Upper lobe of left lung (tissue), 6 donors: ENCODE data around the gene NR3C2. TPM values are rescaled to one million over a fixed set of nuclear protein-coding genes. Genes with fewer than 3 reads are reported as not detected.

Source experiments
- ATAC-seq, 2 donors: fragments of 200-7000 bp; cut with Tn5 transposase; one replicate each; pipeline ENCODE4 v1.9.1; 2022; ENCODE audit warnings: mild to moderate bottlenecking in 2 of 2, moderate library complexity in 2 of 2; ENCODE audit not compliant: low FRiP score in 2 of 2
- DNase-seq, 2 donors: peaks; one replicate each; pipeline ENCODE4 v3.0.0-alpha.2; 2019 to 2020
- H3K27ac ChIP-seq, 4 donors: fragments of 200-600 bp; sonication (generic); one replicate each; pipeline ENCODE4 v1.5.1; 2016 to 2019
- H3K27me3 ChIP-seq, 4 donors: fragments of 200-600 bp; sonication (generic); one replicate each; pipeline ENCODE4 v1.5.1; 2017 to 2019
- H3K36me3 ChIP-seq, 4 donors: fragments of 200-600 bp; sonication (generic); one replicate each; pipeline ENCODE4 v1.5.1; 2016 to 2019
- H3K4me1 ChIP-seq, 4 donors: fragments of 200-600 bp; sonication (generic); one replicate each; pipeline ENCODE4 v1.5.1; 2018 to 2019
- H3K4me3 ChIP-seq, 4 donors: fragments of 200-600 bp; sonication (generic); one replicate each; pipeline ENCODE4 v1.5.1; 2017 to 2019; ENCODE audit warnings: mild to moderate bottlenecking in 2 of 4, moderate library complexity in 1 of 4
- H3K9me3 ChIP-seq, 4 donors: fragments of 200-600 bp; sonication (generic); one replicate each; pipeline ENCODE4 v1.5.1; 2018 to 2019
- EP300 ChIP-seq, 4 donors: sonication (generic); formaldehyde crosslinking; IDR thresholded peaks; one replicate each; pipeline ENCODE4 v1.5.1; 2017; ENCODE audit warnings: antibody characterized with exemption in 4 of 4, control low read depth in 2 of 4
- POLR2A ChIP-seq, 4 donors: fragments of 450-650 bp; IDR thresholded peaks; one replicate each; pipeline ENCODE4 v1.5.1; 2016 to 2017; ENCODE audit warnings: antibody characterized with exemption in 4 of 4, mild to moderate bottlenecking in 2 of 4
- POLR2AphosphoS5 ChIP-seq, 2 donors: sonication (generic); formaldehyde crosslinking; IDR thresholded peaks; one replicate each; pipeline ENCODE4 v1.5.1; 2017; ENCODE audit warnings: antibody characterized with exemption in 2 of 2
- WGBS, 2 donors: methylation state at CpG; one replicate each; pipeline ENCODE4 v1.1.5; 2017 to 2018; 5-methylcytosine and 5-hydroxymethylcytosine counted together
- total RNA-seq, 6 donors: library from RNA; depleted of rRNA in 4 of 6; stranded (reverse); fragments of >200 nt in 4 of 6; gene quantifications; one replicate each; pipeline versions ENCODE4 v1.1.0 to v1.2.1, GENCODE V29; 2016 to 2021
- TF ChIP-seq, protein P1 (sequence below), 6 experiments: fragments of 450-650 bp in 4 of 6; fragments of 200-600 bp in 2 of 6; sonication (generic) in 2 of 6; IDR thresholded peaks; one replicate each; pipeline ENCODE4 v1.5.1; 2016 to 2019; ENCODE audit warnings: antibody characterized with exemption in 6 of 6
- donor health status: DM: no; HTN: no; CAD: no; lungs with moderate emphysema.
- donor health status: DM: no; HTN: yes; CAD: no; lungs with severe emphysema.

Gene NR3C2
- total RNA-seq, 6 donors from 2014 or later: 10.3 to 39.8 (median 23.7) TPM

DNA sequence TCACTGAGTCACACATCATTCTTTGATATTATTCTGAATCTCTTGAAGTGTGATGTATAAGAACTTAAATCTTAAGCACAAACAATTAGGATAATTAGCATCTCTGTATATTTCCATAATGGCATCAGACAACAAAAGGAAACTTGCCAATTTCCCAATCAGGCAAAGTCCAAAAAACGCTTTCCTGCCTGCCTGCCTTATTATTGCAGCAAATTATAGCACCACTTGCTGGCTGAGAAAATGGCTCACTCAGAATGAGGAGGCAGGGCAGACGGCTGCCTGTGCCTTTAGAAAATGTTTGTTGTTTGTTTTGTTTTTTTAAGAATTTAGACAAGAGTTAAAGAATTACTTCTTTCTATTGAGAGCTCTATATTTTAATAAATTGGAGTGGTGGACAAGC is 27.7 kb upstream of the NR3C2 start:
- no peaks in the 10 kb centered on the region for H3K27me3 ChIP-seq
- DNase-seq (no peak), ATAC-seq (no peak)
- no peaks in the 10 kb centered on the region for H3K4me1 ChIP-seq
- no peaks in the 10 kb centered on the region for H3K36me3 ChIP-seq
- TF ChIP-seq EP300 (IDR thresholded peaks at IDR 0.05) (no peak), POLR2AphosphoS5 (IDR thresholded peaks at IDR 0.05) (no peak), POLR2A (IDR thresholded peaks at IDR 0.05) (no peak)
- TF ChIP-seq, protein P1, sequence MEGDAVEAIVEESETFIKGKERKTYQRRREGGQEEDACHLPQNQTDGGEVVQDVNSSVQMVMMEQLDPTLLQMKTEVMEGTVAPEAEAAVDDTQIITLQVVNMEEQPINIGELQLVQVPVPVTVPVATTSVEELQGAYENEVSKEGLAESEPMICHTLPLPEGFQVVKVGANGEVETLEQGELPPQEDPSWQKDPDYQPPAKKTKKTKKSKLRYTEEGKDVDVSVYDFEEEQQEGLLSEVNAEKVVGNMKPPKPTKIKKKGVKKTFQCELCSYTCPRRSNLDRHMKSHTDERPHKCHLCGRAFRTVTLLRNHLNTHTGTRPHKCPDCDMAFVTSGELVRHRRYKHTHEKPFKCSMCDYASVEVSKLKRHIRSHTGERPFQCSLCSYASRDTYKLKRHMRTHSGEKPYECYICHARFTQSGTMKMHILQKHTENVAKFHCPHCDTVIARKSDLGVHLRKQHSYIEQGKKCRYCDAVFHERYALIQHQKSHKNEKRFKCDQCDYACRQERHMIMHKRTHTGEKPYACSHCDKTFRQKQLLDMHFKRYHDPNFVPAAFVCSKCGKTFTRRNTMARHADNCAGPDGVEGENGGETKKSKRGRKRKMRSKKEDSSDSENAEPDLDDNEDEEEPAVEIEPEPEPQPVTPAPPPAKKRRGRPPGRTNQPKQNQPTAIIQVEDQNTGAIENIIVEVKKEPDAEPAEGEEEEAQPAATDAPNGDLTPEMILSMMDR (IDR thresholded peaks at IDR 0.05): no peak
- no peak overlapping the region for H3K4me3 ChIP-seq
- H3K27ac ChIP-seq: no peak overlapping the region
- no peaks in the 10 kb centered on the region for H3K9me3 ChIP-seq
- WGBS, 2 donors: 65 to 82% methylated on average over 2 of the region's 2 CpGs

DNA sequence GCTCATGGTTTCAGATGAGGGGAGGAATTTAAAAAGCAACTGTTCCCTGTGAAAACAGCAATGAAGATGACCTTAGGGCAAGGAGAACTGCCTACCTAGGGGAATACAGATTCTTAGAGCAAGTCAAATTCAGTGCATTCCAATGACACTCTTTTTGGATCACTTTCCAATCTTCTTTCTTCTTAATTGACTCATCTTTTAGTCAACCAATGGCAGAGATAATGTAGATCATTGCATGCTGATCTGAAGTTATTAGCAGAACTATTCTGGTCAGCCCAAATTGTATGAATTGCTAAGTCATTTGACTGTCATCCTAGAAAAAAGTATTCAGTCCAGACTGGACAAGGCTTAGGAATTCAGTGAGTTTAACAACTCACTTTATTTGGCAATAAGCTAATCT is 12.6 kb upstream of the NR3C2 start:
- Histone ChIP-seq H3K36me3 (no peaks in the 10 kb centered on the region), H3K9me3 (no peaks in the 10 kb centered on the region), H3K4me3 (no peak overlapping the region), H3K27ac (no peak overlapping the region), H3K4me1 (no peaks in the 10 kb centered on the region), H3K27me3 (no peaks in the 10 kb centered on the region)
- no peak for ATAC-seq
- no peak for TF ChIP-seq POLR2AphosphoS5 (IDR thresholded peaks at IDR 0.05)
- no peak for TF ChIP-seq POLR2A (IDR thresholded peaks at IDR 0.05)
- TF ChIP-seq, protein P1 (IDR thresholded peaks at IDR 0.05): no peak
- TF ChIP-seq EP300 (IDR thresholded peaks at IDR 0.05): no peak
- no peak for DNase-seq

DNA sequence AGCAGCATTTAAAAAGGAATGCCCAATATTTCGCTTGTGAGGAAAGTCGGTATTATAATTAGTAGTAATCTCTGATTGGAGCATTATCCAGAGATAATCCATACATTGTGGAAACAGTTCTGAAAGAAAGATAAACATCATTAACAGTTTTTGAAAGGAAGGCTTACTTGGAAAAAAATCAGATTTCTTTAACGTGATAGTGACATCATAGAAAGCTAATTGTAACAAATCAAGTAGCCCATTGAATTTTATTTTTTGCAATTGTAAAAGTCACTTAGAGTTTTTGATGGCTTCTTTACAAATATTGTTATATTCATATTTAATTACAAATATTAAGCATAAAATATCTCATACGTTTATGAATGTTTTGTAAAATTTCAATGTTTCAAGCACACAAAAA is 11.6 kb upstream of the NR3C2 start:
- 80 to 83% methylated on average over 4 of the region's 4 CpGs for WGBS, 2 donors
- Histone ChIP-seq H3K9me3 (no peaks in the 10 kb centered on the region), H3K36me3 (no peaks in the 10 kb centered on the region), H3K27ac (no peak overlapping the region), H3K4me1 (no peaks in the 10 kb centered on the region), H3K4me3 (no peak overlapping the region), H3K27me3 (no peaks in the 10 kb centered on the region)
- TF ChIP-seq EP300 (IDR thresholded peaks at IDR 0.05) (no peak), POLR2AphosphoS5 (IDR thresholded peaks at IDR 0.05) (no peak), POLR2A (IDR thresholded peaks at IDR 0.05) (no peak)
- TF ChIP-seq, protein P1 (IDR thresholded peaks at IDR 0.05): no peak
- no peak for DNase-seq
- no peak for ATAC-seq

DNA sequence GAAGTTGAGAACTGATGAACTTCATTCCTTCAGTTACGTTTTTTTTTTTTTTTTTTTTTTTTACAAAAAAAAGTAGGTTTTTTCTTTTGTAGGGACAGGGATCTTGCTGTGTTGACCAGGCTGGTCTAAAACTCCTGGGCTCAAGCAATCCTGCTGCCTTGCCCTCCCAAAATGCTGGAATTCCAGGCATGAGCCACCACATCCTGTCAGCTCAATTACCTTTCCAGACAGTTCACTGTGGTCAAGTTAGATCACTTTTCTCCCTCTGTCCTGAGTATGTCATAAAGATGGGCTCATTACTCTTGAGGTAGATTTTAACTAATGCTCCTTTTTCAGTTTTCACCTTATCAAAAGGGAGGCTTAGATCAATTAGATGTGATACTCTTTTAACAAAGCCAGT is 10.8 kb upstream of the NR3C2 start:
- H3K27me3 ChIP-seq: no peaks in the 10 kb centered on the region
- TF ChIP-seq POLR2A (IDR thresholded peaks at IDR 0.05) (no peak), POLR2AphosphoS5 (IDR thresholded peaks at IDR 0.05) (no peak), EP300 (IDR thresholded peaks at IDR 0.05) (no peak)
- TF ChIP-seq, protein P1 (IDR thresholded peaks at IDR 0.05): no peak
- no peaks in the 10 kb centered on the region for H3K36me3 ChIP-seq
- 67 to 72% methylated on average over 1 of the region's 1 CpG for WGBS, 2 donors
- no peak overlapping the region for H3K4me3 ChIP-seq
- no peak overlapping the region for H3K27ac ChIP-seq
- no peaks in the 10 kb centered on the region for H3K4me1 ChIP-seq
- ATAC-seq (no peak), DNase-seq (no peak)
- no peaks in the 10 kb centered on the region for H3K9me3 ChIP-seq

DNA sequence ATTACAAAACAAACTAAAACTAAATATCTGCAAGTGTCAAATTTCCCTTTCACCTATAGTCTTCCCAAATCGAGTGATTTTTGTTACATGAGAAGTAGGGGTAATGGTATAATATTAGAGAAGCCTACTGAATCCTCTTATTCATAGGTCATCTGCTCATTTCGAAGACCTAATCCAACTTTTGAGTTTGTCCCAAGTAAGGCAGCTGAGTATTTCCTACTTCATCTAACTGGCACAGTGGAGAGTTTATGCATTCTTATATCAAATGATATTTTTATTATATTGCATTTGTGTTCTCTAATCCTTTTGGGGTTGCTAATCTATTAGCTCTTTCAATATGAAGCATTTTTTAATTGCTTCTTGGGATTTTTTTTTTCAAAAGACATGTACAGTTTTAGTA is 7.7 kb upstream of the NR3C2 start:
- DNase-seq (no peak), ATAC-seq (no peak)
- Histone ChIP-seq H3K9me3 (no peaks in the 10 kb centered on the region), H3K36me3 (no peaks in the 10 kb centered on the region), H3K4me3 (no peak overlapping the region), H3K27ac (no peak overlapping the region), H3K4me1 (peaks cover 0 to 20% (median 3%) of the 10 kb centered on the region in 4 donors), H3K27me3 (peaks cover 0 to 5% (median 0%) of the 10 kb centered on the region in 4 donors)
- TF ChIP-seq POLR2AphosphoS5 (IDR thresholded peaks at IDR 0.05) (no peak), EP300 (IDR thresholded peaks at IDR 0.05) (no peak), POLR2A (IDR thresholded peaks at IDR 0.05) (no peak)
- TF ChIP-seq, protein P1 (IDR thresholded peaks at IDR 0.05): no peak
- WGBS, 2 donors: 85 to 90% methylated on average over 2 of the region's 2 CpGs
